ENCODE measurements around the gene USP17L20. TPM values are rescaled to one million over a fixed set of nuclear protein-coding genes. Genes with fewer than 3 reads are reported as not detected.
"Not testable (repeated sequence)": the region's sequence is repeated elsewhere in the genome, so short reads cannot be mapped to it uniquely, and the experiment has no call there.

The USP17L20 gene
- total RNA-seq, 1 experiment from 2014 or later, result 0.15 TPM

- H3K9me2 ChIP-seq (ENCODE audit: insufficient read depth); DNase-seq (ENCODE audit: low read depth, low spot score); H3K4me1 ChIP-seq (ENCODE audit: control insufficient read depth in 1 of 2, insufficient read depth in 2 of 2, low read length in 2 of 2); H2AFZ ChIP-seq (ENCODE audit: low read depth, low read length, poor library complexity, severe bottlenecking); POLR2A ChIA-PET; H3K9ac ChIP-seq (ENCODE audit: low read length); H3K27me3 ChIP-seq (ENCODE audit: insufficient read depth, low read length); H3K4me3 ChIP-seq (replicated peaks in 1 of 2; ENCODE audit: low read depth in 1 of 2, low read length in 2 of 2); BruUV-seq (replicated peaks); H3K27ac ChIP-seq (ENCODE audit: low read depth, low read length); H4K20me1 ChIP-seq (ENCODE audit: insufficient read depth); ATAC-seq; intact Hi-C loops (cut with micrococcal nuclease); RAD21 ChIA-PET (ENCODE audit: low non-redundant PET in 1 of 2, low total read pairs in 2 of 2, uncharacterized antibody in 2 of 2, unreplicated experiment in 2 of 2); H3K79me2 ChIP-seq (ENCODE audit: insufficient read depth, low read length); H3K9me3 ChIP-seq (ENCODE audit: control insufficient read depth in 1 of 2, insufficient read depth in 1 of 2, low read depth in 1 of 2, low read length in 2 of 2); H3K36me3 ChIP-seq (ENCODE audit: control insufficient read depth in 1 of 2, insufficient read depth in 2 of 2, low read length in 2 of 2); CTCF ChIA-PET; H3K4me2 ChIP-seq (ENCODE audit: low read length): not testable (repeated sequence)
Measured at GRCh38 chr4:9262572-9262971, 4.6 kb downstream of the USP17L20 start, which contains the start of gene USP17L21. USP17L21 (plus strand) TSS chr4:9262872; CDS start chr4:9262872, 0 bp downstream.

GRCh38 chr4:9267319-9267718 is 9.4 kb downstream of the USP17L20 start, which contains the start of gene USP17L22:
USP17L22 (plus strand) TSS chr4:9267619; CDS start chr4:9267619, 0 bp downstream.
- BruUV-seq (replicated peaks); RAD21 ChIA-PET (ENCODE audit: low non-redundant PET in 1 of 2, low total read pairs in 2 of 2, uncharacterized antibody in 2 of 2, unreplicated experiment in 2 of 2); H3K36me3 ChIP-seq (ENCODE audit: control insufficient read depth in 1 of 2, insufficient read depth in 2 of 2, low read length in 2 of 2); H3K27ac ChIP-seq (ENCODE audit: low read depth, low read length); H3K27me3 ChIP-seq (ENCODE audit: insufficient read depth, low read length); H3K79me2 ChIP-seq (ENCODE audit: insufficient read depth, low read length); H3K4me1 ChIP-seq (ENCODE audit: control insufficient read depth in 1 of 2, insufficient read depth in 2 of 2, low read length in 2 of 2); CTCF ChIA-PET; H3K9me2 ChIP-seq (ENCODE audit: insufficient read depth); ATAC-seq; POLR2A ChIA-PET; H2AFZ ChIP-seq (ENCODE audit: low read depth, low read length, poor library complexity, severe bottlenecking); H3K4me3 ChIP-seq (replicated peaks in 1 of 2; ENCODE audit: low read depth in 1 of 2, low read length in 2 of 2); H3K9me3 ChIP-seq (ENCODE audit: control insufficient read depth in 1 of 2, insufficient read depth in 1 of 2, low read depth in 1 of 2, low read length in 2 of 2); H3K4me2 ChIP-seq (ENCODE audit: low read length); DNase-seq (ENCODE audit: low read depth, low spot score); H3K9ac ChIP-seq (ENCODE audit: low read length); H4K20me1 ChIP-seq (ENCODE audit: insufficient read depth); intact Hi-C loops (cut with micrococcal nuclease): not testable (repeated sequence)

GRCh38 chr4:9271719-9272118 is 13.8 kb downstream of the USP17L20 start:
- intact Hi-C loops (cut with micrococcal nuclease); RAD21 ChIA-PET (ENCODE audit: low non-redundant PET in 1 of 2, low total read pairs in 2 of 2, uncharacterized antibody in 2 of 2, unreplicated experiment in 2 of 2); H3K9me2 ChIP-seq (ENCODE audit: insufficient read depth); ATAC-seq; H3K27me3 ChIP-seq (ENCODE audit: insufficient read depth, low read length); H3K27ac ChIP-seq (ENCODE audit: low read depth, low read length); H3K4me3 ChIP-seq (replicated peaks in 1 of 2; ENCODE audit: low read depth in 1 of 2, low read length in 2 of 2); BruUV-seq (replicated peaks); POLR2A ChIA-PET; H3K36me3 ChIP-seq (ENCODE audit: control insufficient read depth in 1 of 2, insufficient read depth in 2 of 2, low read length in 2 of 2); H4K20me1 ChIP-seq (ENCODE audit: insufficient read depth); H3K4me1 ChIP-seq (ENCODE audit: control insufficient read depth in 1 of 2, insufficient read depth in 2 of 2, low read length in 2 of 2); CTCF ChIA-PET; H3K4me2 ChIP-seq (ENCODE audit: low read length); H3K9me3 ChIP-seq (ENCODE audit: control insufficient read depth in 1 of 2, insufficient read depth in 1 of 2, low read depth in 1 of 2, low read length in 2 of 2); H3K79me2 ChIP-seq (ENCODE audit: insufficient read depth, low read length); H3K9ac ChIP-seq (ENCODE audit: low read length); H2AFZ ChIP-seq (ENCODE audit: low read depth, low read length, poor library complexity, severe bottlenecking); DNase-seq (ENCODE audit: low read depth, low spot score): not testable (repeated sequence)

Other genes starting within 250 kb of the USP17L20 start
- not detected for gene FAM90A26, start 87.7 kb upstream of the USP17L20 start, total RNA-seq (2021; ENCODE audit: unreplicated experiment)
- gene USP17L10, start 47.5 kb upstream of the USP17L20 start, total RNA-seq (2021; ENCODE audit: unreplicated experiment), result not detected
- gene USP17L11, start 42.7 kb upstream of the USP17L20 start, total RNA-seq (2021; ENCODE audit: unreplicated experiment), result 0.15 TPM
- gene USP17L12, start 38.0 kb upstream of the USP17L20 start, total RNA-seq (2021; ENCODE audit: unreplicated experiment), result not detected
- gene USP17L13, start 33.2 kb upstream of the USP17L20 start, total RNA-seq (2021; ENCODE audit: unreplicated experiment), result not detected
- not detected for gene USP17L15, start 23.7 kb upstream of the USP17L20 start, total RNA-seq (2021; ENCODE audit: unreplicated experiment)
- not detected for gene USP17L17, start 14.2 kb upstream of the USP17L20 start, total RNA-seq (2021; ENCODE audit: unreplicated experiment)
- not detected for gene USP17L18, start 9.5 kb upstream of the USP17L20 start, total RNA-seq (2021; ENCODE audit: unreplicated experiment)
- not detected for gene USP17L19, start 4.7 kb upstream of the USP17L20 start, total RNA-seq (2021; ENCODE audit: unreplicated experiment)
- gene USP17L21, start 4.7 kb downstream of the USP17L20 start, total RNA-seq (2021; ENCODE audit: unreplicated experiment), result not detected
- not detected for gene USP17L22, start 9.5 kb downstream of the USP17L20 start, total RNA-seq (2021; ENCODE audit: unreplicated experiment)
- gene USP17L24, start 67.0 kb downstream of the USP17L20 start, total RNA-seq (2021; ENCODE audit: unreplicated experiment), result not detected
- gene USP17L25, start 71.8 kb downstream of the USP17L20 start, total RNA-seq (2021; ENCODE audit: unreplicated experiment), result not detected
- not detected for gene USP17L26, start 76.5 kb downstream of the USP17L20 start, total RNA-seq (2021; ENCODE audit: unreplicated experiment)
- not detected for gene USP17L5, start 81.3 kb downstream of the USP17L20 start, total RNA-seq (2021; ENCODE audit: unreplicated experiment)
- not detected for gene USP17L27, start 86.0 kb downstream of the USP17L20 start, total RNA-seq (2021; ENCODE audit: unreplicated experiment)
- not detected for gene USP17L28, start 90.8 kb downstream of the USP17L20 start, total RNA-seq (2021; ENCODE audit: unreplicated experiment)
- gene USP17L29, start 95.5 kb downstream of the USP17L20 start, total RNA-seq (2021; ENCODE audit: unreplicated experiment), result not detected
- gene USP17L30, start 105.0 kb downstream of the USP17L20 start, total RNA-seq (2021; ENCODE audit: unreplicated experiment), result not detected
- gene DEFB131A, start 186.3 kb downstream of the USP17L20 start, total RNA-seq (2021; ENCODE audit: unreplicated experiment), result not detected

Measured in HCT116 (cell line).